Hypothalamus (tissue), 51 donors: ENCODE data around the gene NOL9.

Experiments used
- DNase-seq, 51 donors: peaks; one replicate each; lab custom pipeline; 2025; lab: John Stamatoyannopoulos, UW

Gene NOL9

DNA sequence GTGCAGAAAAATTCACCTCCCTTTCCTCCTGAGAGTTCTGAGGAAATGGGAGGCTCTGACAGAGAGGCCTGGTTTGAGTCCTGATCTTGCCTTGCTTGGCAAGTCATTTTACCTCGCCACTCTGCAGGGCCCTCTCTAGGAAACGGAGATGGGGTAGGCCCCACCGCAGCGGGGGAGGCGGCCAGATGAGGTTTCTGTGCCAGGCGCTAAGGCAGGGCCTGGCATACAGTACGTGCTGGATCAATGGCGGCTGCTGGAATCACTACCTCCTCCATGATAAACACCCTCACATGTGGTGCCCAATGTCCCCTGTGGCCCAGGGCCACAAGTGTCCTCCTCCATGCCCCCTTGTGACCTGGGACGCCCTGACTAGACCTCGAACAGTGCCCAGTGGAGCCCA, 62.3 kb downstream of the NOL9 start:
- DNase-seq = no peak

DNA sequence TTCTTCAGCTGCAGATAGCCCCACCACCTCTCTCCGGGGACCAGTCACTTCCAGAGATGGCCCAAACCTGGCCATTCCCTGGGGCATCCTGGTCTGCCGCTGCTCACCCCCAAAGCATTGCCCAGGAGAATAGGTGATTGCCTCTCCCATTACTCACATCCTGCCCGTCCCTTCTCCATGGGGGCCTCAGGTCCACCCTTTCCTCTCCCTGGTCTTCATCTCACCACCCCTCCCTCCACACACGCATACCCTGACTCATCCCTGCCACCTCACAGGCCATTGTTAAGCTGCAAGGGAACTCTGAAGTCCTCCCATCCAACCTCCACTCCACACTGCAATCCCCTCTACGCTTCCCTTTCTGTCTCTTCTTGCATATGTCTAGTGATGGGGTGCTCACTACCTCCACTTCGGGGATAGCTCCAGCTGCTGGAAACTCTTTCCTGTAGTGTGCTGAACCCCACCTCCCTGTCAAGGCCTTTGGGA, 62.8 kb downstream of the NOL9 start, which contains the start of gene PLEKHG5:
Gene PLEKHG5, minus strand, starts transcription at position 188 of the 483 bp plus-strand sequence. CDS start 14,096 bp downstream, outside the sequence.
- no peak for DNase-seq

DNA sequence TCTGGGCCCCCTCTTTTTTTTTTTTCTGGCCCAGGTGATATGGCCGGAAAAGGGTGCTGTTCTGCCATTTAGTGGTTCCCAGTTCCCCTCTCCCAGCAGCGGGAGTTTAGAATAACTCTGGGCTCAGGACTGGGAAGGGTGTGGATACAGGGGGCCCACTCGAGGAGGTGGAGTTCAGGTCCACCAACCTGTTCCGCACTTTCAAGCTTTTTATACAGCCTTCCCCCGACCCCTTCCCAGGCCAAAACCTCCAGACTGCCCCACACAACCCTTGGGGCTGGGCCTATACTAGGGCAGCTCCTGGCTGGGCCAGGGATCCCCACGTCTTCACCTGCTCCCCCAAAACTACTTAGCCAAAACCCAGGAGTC, 63.2 kb downstream of the NOL9 start:
- no peak for DNase-seq

DNA sequence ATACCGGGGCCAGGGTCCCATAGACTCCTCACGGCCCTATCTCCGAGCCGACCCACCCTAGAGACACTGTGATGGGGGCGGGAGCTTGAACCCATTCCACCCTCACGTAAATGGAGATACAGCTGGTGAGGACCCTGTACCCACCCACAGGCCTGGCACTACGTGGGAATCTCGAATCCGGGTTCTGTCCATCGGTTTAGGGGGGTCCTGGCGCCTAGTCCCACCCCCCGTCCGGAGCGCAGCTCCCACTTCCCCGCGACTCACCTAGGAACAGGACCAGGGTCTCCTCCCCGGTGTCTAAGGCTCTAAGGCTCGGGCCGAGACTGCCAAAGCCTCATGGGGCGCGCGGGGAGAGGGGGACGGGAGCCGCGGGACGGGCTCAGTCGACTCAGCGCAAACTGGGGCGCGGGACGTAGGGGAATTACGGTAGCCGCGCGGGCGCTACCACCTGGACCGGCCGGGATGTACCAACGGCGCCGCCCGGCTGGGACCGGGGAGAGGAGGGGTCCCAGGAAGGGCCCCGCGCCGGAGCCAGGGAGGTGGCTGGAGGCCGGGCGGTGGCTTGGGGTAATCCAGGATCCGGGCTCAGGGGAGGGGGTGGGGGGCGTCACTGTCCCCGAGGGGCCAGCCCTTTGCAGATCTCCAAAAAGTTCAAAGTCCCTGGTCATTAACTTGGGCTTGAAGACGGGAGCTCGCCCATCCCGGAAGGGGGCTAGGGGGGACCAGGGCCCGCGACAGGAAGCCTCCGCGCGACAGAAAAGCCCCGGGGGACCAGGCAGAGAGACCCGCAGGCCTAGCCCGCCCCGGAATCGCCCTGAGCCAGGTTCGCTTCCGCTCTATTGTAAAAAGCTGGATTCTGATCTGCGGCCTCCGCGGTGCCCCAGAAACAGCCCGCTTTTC, 63.9 kb downstream of the NOL9 start:
- peak in 19 of 51 donors; percentile 10 to 58 (median 23) for DNase-seq

DNA sequence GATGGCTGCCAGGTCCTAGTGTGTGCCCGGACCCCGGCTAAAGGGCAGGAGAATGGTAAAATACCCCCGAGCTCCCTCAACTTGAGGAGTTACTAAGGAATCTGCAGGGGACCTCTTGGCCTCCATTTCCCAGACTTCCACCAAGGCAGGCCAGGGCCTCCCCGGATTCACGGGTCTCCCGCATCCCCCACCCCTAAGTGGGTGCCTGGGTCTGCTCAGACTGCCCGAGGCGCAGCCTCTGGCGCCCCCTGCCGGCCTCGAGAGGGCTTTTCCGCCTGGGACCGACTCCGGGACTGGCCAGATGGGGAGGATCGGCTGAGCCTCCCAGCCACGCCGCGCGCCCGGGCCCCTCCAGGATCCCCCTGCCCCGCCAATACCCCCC, 64.5 kb downstream of the NOL9 start:
- peak in 34 of 51 donors; percentile 8 to 77 (median 32) for DNase-seq

DNA sequence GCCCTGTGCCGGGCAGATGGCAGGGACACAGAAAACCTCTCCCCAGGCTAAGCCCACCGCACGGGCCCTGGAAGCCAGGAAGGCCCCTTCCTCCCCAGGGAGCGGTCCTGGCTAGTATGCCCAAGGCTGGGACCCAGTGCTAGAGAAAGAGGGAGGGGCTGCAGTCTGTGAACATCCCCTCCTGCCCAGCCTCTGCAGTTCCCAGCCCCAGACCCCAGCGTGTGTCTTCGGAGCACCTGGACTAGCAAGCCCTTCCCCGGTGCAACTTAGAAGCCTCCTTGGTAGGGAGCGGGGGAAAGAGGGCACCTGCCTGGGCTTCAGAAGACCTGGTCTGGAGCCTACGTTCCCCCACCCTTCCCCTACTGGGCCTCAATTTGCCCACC, 64.9 kb downstream of the NOL9 start:
- DNase-seq = no peak

DNA sequence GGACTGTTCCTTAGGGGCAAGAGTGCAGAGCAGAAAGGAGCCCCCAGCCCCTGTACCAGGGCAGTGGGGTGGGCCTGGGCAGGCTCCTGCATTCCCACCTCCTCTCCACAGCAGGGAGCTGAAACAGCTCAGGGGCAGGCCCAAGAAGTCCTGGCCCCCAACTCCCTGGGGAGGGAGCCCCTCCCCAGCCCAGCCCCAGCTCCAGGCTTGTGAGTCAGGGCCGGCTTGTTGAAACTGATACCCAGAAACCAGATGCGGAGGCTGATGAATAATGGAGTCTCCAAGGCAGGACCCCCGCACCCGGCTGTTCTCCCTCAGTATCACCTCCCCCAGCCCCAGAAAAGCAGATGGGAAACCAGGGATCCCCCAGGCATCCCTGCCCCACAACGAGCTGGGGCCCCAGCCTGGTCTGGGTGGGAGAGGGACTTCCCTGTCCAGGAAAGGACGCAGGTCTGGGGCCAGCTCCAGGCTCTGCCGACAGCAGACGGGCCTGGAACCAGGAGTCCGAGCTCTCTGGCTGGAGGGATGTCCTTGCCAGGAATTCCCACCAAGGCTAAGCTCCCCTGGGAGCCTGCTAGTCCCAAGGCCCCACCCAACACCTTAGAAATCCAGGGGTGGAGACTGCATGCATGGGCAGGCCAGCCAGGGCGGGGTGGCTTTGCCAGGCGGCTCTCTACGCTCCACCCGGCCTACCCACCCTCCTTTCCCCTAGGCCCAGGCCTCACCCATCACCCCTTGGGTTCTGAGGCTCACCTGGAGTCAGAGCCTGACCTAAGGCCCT, 65.5 kb downstream of the NOL9 start:
- no peak for DNase-seq

DNA sequence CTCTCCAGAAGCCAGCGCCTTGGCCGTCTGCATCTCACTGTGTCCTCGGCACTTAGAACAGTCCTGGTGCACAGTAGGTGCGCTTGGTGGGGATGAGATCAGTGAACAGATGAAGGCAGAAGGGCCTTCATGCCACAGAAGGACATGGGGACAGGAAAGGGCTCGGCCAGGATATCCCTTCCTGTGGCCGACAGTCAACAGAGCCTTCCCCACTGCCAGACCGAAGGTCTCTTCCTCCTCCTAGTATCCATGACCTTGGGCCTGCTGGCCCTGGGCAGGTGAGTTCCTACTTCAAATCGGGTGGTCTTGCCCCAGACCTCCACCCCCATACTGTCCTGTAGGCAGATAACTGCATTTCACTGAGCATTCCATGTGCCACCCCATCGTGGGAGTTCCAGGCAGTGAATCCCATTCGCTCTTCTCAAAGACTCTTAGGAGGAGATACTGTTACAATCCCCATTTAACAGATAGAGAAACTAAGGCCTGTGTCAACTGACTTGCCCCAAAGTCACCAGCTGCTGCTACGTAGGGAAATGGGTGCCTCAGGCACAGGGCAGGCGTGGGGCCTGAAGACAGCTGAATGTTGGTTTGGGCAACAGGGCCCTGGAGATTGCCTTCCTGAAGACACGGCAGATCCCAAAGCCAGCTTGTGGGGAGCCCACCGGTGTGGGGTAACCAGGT, 66.4 kb downstream of the NOL9 start:
- no peak for DNase-seq

DNA sequence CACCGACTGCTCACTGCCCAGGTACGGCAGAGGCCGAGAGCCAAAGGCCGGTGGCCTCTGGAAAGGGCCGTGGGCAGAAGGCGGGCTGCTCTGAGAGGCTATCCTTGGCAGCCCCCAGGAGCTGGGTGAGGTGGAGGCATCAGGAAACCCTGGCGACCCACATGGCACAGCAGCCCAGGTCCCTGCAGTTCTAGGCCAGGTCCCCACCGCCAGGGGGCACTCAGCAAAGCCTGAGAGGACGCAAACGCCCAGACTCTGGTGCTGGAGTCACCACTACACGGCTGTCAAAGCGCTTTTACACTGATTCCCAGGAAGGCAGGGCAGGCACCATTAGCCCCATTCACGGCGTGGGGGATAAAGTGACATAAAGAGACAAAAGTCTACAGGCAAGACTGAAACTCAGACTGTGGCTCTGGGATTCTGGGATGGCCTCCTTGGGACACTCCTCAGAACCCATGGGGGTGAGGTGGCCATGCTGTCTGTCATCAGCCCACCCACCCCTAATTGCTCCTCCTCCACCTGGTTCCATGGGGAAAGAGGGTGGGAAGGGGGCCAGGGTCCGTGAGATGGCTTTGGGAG, 67.8 kb downstream of the NOL9 start:
- DNase-seq = peak in 46 of 51 donors; percentile 7 to 83 (median 56)

DNA sequence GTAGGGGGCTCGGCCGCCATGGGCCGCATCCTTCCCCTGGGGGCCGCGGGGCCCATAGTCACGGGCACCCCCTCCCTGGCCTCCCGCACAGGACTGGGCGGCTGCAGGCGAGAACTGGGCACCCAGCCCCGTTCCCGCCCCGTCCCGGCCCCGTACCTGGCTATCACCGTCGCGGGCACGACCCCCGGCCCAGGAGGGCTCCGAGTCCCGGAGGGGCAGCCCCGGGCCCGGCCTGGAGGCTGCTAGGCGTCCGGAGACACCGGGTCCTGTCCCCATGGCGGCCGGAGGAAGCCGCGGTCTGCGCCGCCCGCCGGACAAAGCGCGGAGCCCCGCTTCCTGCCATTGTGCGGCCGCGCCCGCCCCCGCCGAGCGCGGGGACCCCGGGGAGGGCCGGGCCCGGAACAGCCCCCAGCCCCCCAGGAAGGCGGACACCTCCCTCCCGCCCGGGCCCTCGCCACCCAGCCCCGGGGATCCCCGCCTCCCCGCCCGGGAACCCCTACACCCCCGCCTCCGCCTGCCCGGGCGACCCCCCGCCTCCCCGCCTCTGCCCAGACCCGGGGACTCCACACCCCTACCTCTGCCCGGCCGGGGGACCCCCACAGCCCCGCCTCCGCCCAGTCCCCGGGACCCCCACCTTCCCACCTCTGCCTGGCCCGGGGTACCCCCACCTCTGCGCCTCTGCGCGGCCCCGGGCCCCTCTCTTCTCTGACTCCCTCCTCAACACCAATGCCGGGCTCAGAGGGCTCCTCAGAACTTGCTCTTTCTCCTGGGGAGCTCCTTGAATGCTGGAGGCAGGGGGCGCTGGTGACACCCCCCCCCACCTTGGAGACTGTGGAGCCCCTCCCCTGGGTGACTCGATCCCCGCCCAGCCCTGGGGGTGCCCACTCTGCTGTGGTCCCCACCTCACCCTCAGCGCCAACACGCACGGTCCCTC, 68.9 kb downstream of the NOL9 start:
- DNase-seq = no peak

DNA sequence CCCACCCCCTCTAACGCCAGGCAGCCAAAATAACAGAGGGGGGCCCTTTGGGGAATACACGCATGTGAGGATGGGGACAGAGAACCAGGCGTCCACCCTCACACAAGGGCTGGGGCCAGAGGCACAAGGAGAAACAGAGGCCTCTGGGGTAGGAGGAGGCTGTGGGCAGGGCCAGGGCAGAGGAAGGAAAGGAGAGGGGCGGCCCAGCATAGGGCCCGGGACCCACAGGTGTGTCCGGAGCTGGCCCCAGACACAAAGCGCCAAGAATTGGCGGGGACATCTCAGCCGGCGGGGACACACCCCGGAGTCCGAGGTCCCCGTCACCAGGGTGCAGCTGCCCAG, 69.5 kb downstream of the NOL9 start:
- no peak for DNase-seq

DNA sequence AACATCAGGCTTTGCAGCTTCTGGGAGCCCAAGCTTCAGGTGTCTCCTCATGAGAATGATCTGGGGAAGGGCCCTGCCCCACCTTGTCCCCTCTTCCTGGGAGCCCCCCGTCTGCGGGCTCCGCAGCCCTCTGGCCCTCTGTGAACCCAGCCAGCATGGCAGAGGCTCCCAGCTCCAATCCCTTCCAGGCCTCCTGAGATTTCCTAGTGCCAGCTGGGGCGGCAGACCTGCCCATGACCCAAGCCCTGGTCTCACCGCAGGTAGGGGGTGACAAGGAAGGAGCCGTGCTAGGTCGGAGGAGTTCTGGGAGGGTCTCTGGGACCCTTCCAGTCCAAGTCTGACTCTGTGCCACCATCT, 70.6 kb downstream of the NOL9 start:
- DNase-seq = no peak

DNA sequence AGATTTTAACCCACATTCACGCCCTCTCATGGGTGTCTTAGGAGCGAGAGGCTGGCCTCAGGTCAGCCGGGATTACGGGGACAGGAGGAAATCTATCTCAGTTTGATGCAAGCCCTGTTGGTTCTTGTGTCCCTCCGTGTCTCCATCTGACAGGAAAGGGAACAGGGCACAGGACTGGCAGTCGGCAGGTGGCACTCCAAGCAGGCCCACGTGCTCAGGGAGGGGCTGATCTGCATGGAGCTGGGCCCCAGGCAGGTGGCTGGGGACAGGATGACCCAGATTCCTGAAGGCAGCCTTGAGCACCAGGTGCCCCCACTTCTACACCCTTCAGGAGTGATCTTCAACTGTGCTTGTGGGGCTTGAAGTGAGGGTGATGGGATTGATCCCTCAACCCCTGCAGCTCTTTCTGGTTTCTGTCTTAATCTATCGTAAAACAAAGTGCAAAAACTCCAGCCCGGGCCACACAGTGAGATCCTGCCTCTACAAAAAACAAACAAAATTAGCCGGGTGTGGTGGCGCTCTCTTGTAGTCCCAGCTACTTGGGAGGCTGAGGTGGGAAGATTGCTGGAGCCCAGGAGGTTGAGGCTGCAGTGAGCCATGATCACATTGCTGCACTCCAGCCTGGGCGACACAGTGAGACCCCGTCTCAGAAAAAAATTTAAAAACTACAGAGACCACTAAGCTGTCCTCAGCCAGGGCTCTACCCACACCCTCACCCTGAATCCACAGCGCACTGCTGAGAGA, 71.1 kb downstream of the NOL9 start:
- no peak for DNase-seq

DNA sequence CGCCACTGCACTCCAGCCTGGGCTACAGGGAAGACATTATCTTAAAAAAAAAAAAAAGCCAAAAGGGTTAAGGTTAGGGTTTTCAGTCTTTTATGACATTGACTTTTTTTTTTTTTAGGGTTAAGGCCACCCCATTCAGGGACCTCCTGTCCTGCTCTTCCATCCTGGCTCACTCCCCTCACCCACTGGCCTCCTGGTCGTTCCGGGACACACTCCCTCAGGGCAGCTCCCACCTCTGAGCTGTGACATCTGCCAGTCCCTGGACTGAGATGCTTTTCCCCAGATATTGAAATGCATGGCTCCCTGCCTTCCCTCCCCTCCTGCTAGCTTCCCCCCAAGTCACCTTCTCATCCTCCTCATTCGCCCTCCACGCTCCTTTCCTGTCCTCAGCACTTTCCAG, 72.5 kb downstream of the NOL9 start:
- no peak for DNase-seq

DNA sequence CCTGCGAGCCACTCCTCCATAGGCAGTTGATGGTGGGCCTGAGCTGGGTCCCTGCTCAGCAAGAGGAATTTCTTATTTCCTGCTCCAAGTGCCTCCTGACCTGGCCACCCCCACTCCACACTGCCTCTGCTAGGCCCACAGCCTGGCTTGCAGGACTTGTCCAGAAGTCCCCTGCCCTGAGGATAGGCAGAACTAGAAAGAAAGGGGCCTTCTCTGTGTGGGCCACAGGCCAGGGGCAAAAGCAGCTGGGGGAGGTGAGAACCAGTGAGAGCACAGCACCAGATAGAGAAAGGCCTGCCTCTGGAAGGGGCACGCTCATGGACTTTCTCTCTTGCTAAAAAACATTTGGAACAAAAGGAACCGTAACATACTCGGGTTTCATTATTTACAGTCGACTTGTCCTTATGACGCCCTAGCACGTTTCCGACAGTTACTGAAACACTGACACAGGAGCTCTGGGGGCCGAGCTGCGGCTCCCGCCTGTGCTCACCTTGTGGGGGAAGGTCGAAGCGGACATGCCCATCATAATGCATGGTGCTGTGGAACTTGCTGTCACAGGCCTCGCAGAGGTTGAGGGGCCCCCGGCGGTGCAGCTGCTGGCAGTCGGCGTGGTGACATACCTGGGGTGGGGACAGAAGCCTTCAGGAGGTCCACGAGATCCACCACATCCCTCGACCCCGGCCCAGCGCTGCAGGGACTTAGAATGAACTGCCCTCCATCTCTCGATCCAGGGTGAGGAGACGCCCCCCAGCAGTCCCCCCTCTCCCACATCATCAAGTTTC, 77.1 kb downstream of the NOL9 start:
- DNase-seq = no peak

DNA sequence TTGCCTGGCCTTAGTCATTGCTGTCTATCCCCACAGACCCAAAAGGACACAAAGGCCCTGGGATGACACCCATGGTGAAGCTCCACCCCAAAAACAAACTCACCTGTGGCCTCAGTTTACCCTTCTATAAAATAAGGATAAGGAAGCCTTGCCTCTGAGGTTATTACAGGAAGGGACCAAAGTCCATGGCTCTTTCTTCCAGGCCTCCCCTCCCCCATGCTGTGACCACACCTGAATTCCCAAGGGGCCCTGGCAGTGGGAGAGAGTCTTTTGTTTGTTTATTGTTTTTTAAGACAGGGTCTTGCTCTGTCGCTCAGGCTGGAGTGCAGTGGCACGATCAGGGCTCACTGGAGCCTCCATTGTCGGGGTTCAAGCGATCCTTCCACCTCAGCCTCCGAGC, 77.8 kb downstream of the NOL9 start:
- no peak for DNase-seq

DNA sequence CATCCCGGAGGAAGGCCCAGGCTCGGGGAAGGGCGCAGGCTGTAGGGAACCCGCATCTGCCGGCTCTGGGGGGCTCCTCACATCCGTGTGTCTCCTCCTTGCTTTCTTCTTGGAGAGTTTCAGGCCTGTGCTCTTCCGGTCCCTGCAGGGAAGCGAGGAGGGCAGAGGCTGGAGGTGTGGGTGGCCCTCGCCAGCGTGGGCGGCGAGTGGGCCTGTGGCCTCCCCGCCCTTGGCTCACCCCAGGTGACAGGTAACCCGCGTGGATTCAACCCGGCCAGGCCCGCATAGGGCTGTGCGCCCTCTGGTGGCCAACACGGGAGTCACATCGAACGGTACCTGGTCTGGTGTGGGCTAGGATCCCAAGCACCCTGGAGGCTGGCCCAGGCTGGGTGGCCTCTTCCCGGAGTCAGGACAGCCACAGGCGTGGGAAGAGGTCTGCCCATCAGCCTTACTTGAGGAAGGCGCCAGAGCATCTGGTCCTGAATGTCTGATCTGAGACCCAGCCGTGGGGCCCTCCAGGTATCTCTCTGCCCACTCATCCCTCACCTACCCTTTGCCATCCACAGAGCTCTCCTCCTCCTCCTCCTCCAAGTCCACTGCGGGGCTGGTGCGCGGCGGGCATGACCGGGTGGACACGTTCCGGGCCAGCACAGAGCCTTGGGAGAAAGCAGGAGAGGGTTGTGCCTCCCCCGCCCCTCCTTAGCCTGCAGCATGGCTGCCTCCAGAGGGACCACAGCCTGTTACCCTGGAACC, 78.8 kb downstream of the NOL9 start:
- DNase-seq = peak in 35 of 51 donors; percentile 4 to 61 (median 26)
